ENCODE measurements around the gene AMBP.

GRCh38 chr9:114016101-114016500 lies 62.0 kb downstream of the AMBP start:
- TF ChIP-seq CTCF (conservative IDR thresholded peaks at IDR 0.05; ENCODE audit: low read length) (no peak), EZH2phosphoT487 (IDR thresholded peaks at IDR 0.05; ENCODE audit: borderline replicate concordance) (no peak)
